ENCODE results near the gene PIMREG.

GRCh38 chr17:6425407-6425806 lies 18.8 kb upstream of the PIMREG start:
- TF ChIP-seq CTCF (IDR thresholded peaks at IDR 0.05): no peak
- no peak for TF ChIP-seq POLR2A (IDR thresholded peaks at IDR 0.05)
